ENCODE results near the gene GTF2H3.

Gene GTF2H3

DNA sequence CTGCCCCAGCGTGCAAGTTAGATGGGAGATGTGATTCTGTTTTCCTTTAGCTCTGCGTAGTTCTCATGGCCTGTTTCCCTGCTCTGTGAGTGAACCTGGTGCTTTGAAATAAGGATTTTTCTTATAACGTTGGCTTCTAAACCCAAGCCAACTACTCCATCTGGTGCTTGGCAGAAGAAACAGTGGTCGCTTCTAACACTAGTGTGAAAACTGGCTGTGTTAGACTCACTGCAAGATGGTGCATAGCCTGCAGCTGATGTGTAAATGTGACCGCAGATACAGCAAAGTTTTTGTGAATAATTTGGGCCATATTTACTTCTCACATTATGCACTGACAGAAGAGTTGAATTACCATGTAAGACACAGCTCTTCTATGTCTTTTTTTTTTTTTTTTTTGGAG lies 12.2 kb downstream of the GTF2H3 start:
- no peak for DNase-seq

DNA sequence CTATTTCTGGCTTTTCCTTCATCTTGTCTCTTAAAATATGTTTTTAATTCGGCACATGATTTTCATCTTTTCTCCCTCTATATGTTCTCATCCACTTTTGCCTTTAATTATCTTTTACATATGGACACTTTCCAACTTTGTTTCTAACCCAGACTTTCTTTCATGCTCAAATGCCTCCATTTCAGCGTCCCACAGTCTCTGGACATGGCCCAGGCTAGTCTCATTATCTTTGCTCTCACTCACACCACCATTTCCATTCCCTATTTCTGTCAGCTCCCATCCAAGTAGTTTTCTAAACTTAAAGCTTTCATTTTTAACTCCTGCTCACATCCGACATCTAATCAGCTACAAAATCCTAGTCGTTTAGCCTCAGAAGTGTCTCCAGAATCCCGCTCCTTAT lies 14.8 kb downstream of the GTF2H3 start:
- DNase-seq, result no peak

DNA sequence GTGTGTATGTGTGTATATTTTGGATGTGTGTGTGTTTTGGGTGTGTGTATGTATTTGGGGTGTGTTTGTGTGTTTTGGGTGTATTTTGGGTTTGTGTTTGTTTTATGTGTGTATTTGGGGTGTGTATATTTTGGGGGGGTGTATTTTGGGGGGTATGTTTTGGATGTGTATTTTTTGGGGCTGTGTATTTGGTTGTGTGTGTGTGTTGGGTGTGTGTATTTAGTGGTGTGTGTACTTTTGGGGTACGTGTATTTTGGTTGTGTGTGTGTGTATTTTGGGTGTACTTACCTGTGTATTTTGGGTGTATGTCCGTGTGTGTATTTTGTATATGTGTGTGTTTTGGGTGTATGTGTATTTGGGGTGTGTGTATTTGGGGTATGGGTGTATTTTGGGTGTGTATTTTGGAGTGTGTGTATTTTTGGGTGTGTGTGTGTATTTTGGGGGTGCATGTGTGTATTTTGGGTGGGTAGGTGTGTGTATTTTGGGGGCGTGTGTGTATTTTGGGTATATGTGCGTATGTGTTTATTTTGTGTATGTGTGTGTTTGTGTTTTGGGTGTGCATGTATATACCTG lies 20.6 kb downstream of the GTF2H3 start:
- DNase-seq, result no peak

GRCh38 chr12:123655420-123655819 lies 21.8 kb downstream of the GTF2H3 start:
- no peak for DNase-seq

- DNase-seq, result no peak
Observed at GRCh38 chr12:123656392-123656791, 22.8 kb downstream of the GTF2H3 start.

DNA sequence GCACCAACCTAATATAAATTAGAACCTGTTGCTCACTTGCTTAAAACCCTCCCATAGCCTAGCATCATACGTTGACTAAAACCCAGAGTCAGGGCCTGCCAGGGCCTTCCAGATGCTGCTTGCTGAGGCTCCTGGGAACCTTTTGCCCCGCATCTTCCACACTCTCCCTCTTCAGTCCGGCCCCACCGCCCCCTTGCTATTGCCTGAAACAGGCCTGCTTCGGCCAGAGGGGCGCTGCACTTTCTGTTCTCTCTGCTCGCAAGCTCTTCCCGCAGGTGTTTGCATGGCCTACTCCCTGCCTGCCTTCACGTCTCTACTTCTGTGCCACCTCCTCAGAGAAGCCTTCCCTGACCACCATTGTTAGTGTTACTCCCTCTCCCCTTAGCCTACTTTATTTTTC lies 23.6 kb downstream of the GTF2H3 start:
- DNase-seq, result no peak

GRCh38 chr12:123659996-123660727 lies 26.5 kb downstream of the GTF2H3 start:
- DNase-seq, result no peak

GRCh38 chr12:123667771-123668170 lies 34.1 kb downstream of the GTF2H3 start:
- DNase-seq, result no peak

- peak; percentile 95 to 98 for DNase-seq
Observed at GRCh38 chr12:123670882-123671728, 37.5 kb downstream of the GTF2H3 start, which contains the start of gene TCTN2. Gene TCTN2 (plus strand): TSS chr12:123671113. CDS start chr12:123671241, 128 bp downstream.

- DNase-seq, result no peak
Observed at GRCh38 chr12:123671876-123672275, 38.2 kb downstream of the GTF2H3 start.

- DNase-seq, result no peak
Observed at GRCh38 chr12:123675436-123675835, 41.8 kb downstream of the GTF2H3 start.

DNA sequence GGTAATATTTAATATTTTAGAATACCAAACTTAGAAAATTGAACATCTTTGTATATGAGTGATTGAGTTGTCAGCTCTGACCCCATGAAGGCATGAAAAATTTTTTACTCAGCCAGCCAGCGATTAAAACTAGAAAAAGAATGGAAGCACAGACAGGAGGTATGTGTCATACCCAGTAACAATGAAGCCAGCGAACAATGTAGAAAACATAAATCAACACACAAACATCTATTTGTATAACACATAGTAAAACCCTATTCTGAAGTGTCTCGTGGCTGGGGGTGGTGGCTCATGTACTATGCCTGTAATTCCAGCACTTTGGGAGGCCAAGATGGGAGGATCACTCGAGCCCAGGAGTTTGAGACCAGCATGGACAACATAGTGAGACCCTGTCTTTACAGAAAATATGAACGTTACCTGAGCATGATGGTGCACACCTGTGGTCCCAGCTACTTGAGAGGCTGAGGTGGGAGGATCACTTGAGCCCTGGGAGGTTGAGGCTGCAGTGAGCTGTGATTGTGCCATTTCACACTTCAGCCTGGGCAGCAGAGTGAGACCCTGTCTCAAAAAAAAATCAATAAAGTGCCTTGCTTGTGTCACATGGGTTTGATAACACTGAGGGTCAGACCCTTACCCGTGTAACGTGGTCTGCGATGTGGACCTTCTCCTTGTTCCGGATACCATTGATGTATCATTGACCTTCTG lies 43.1 kb downstream of the GTF2H3 start:
- DNase-seq, result no peak

- no peak for DNase-seq
Observed at GRCh38 chr12:123678981-123679380, 45.4 kb downstream of the GTF2H3 start.

DNA sequence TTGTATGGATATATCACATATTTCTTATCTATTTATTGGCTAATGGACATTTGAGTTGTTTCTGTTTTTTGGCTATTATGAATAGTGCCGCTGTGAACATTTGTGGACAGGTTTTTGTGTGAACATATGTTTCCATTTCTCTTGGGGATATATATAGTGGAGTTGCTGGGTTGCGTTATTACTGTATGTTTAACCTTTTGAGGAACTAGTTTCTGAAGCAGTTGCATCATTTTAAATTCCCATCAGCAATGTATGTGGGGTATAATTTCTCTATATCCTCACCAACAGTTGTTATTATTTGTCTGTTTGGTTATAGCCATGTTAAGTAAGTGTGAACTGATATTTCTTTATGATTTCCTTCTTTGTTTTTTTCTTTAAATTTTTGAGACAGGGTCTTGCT lies 48.0 kb downstream of the GTF2H3 start:
- no peak for DNase-seq

DNA sequence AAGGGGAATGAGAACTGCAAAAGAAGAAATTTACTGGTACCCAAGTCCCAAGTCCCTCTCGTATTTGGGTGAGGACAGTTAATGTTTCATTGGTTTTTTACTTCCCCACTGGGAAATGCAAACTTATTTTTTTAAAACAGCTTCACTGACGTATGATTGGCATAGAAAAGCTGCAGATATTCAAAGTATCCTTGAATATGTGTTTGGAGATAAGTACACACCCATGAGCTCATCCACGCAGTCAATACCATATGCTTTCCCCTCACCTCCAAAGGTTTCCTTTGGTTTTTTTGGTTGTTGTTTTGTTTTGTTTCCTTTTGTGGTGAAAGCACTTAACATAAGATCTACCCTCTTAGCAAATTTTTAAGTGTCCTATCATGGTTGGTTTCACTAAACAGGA lies 50.3 kb downstream of the GTF2H3 start:
- DNase-seq, result no peak

DNA sequence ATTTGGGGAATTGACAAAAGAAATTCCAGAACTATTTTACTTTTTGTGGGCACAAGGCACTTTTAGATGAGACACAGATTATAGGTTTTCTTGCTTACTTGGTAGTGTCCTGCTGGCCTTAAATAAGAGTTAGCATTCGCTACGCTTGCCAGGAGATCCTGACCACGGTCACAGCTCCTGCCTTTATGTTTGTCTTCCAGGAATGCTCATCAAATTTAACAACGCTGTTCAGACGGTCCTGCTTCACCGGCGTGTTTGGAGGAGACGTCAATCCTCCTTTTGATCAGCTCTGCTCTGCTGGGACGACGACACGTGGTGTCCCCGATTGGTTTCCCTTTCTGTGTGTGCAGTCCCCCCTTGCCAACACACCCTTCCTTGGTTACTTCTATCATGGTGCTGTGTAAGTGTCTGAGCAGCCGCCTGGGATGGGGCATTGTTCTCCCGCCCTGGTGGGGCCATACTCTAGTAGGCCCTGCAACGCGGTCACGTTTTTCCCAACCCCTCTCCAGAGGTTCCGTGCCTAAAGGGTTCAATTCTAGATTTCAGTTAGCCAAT lies 53.1 kb downstream of the GTF2H3 start:
- DNase-seq, result no peak

DNA sequence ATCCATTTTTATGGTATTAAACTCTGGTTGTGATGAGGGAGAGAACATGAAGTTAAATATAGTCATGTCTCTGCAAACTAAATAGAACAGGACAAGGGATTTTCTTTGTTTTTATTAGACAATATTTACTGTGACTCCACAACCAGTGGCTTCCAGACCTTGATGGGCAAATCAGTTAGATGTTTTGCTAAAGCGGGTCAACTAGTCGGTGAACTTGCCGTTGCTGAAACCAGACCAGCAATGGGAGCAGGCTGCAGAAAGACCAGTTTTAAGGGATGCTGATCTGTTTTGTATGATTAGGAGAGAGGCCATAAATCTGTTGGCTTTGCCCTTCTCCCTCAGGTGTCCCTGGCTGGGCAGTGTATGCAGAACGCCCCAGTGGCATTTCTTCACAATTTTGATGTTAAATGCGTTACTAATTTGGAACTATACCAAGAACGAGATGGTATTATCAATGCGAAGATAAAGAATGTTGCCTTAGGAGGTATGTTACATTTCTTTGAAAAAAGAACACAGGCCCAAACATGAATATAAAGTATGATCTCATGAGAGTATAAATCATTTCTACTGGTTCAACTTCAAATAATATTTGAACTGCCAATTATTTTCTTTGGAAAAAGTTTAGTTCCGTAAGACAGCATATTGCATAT lies 56.7 kb downstream of the GTF2H3 start:
- DNase-seq, result no peak

DNA sequence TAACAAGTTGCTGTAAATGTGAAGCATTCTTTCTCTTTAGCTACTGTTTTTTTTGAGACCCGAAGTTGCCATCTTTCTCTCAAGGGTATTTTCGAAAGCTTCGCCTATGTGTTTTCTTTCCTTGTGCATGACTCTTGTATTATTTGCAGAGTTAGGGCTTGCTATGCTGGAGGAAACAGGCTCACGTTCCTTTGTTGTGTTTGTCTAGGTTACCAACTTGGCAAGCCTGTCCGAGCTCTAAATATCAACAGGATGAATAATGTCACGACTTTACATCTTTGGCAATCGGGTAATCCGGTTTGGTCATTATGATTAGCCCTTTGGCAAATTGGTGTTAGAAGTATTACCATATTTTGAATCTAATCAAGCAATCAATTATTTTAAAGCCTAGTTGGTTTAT lies 62.6 kb downstream of the GTF2H3 start:
- no peak for DNase-seq

DNA sequence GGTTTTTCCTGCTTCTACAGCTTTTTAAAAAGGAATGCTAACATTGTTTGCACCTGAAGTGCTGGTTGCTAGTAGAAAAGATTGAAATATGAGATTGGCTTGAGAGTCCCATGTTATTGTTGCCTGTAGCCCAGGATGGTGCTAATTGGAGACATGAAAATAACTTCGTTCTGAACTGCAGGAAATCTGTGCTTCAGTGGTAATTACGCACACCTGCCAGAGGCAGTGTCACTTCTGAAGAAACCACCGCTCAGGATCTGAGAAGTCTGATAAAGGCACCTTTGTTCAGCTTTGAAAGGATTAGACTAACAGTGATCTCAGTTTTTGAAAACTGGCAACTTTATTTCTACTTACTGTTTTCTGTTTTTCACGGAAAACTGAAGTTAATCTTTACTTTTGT lies 63.0 kb downstream of the GTF2H3 start:
- DNase-seq, result no peak

DNA sequence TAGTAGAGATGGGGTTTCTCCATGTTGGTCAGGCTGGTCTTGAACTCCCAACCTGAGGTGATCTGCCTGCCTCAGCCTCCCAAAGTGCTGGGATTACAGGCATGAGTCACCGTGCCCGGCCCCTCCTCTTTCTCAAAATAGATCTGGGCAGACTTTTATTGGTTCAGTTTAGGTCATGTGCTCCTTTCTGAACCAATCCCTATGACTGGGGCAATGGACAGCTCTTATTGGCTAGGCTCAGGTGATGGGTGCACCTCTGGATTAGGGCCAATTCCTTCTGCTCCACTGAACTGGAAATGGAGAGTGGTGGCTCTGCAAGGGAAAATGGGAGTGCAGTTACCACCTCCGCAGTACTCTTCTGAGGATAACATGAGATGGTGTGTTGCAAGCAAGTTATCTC lies 72.3 kb downstream of the GTF2H3 start:
- DNase-seq, result peak; percentile 16 to 34

GRCh38 chr12:123707466-123707865 lies 73.8 kb downstream of the GTF2H3 start:
- DNase-seq, result no peak
